ENCODE results near the gene TMEM79.

- TF ChIP-seq CTCF (conservative IDR thresholded peaks at IDR 0.05; ENCODE audit: low read length) (no peak), EZH2phosphoT487 (IDR thresholded peaks at IDR 0.05; ENCODE audit: borderline replicate concordance, low read depth, low read length) (no peak)
Measured at GRCh38 chr1:156258859-156259258, 25.3 kb upstream of the TMEM79 start.
